ENCODE data around the gene BIRC5. TPM values are rescaled to one million over a fixed set of nuclear protein-coding genes. Genes with fewer than 3 reads are reported as not detected.

The BIRC5 gene
- total and polyA plus RNA-seq, 8 donors: 0.12 to 1.7 (median 0.77) TPM; not detected in 1

GRCh38 chr17:78271419-78272170 is 57.5 kb downstream of the BIRC5 start:
- H3K27ac ChIP-seq: no peak overlapping the region
- no peak overlapping the region for H3K4me3 ChIP-seq
- H3K4me1 ChIP-seq: peaks cover 0 to 25% (median 1%) of the 10 kb centered on the region in 3 donors
- intact Hi-C loops (cut with DNase I): no loop called here
- ATAC-seq: no peak
- WGBS, 2 donors: 64 to 81% methylated on average over 12 of the region's 12 CpGs
- peak in 1 of 6 donors; percentile 53 for DNase-seq
- FAIRE-seq: no peak
- TF ChIP-seq, protein P1, sequence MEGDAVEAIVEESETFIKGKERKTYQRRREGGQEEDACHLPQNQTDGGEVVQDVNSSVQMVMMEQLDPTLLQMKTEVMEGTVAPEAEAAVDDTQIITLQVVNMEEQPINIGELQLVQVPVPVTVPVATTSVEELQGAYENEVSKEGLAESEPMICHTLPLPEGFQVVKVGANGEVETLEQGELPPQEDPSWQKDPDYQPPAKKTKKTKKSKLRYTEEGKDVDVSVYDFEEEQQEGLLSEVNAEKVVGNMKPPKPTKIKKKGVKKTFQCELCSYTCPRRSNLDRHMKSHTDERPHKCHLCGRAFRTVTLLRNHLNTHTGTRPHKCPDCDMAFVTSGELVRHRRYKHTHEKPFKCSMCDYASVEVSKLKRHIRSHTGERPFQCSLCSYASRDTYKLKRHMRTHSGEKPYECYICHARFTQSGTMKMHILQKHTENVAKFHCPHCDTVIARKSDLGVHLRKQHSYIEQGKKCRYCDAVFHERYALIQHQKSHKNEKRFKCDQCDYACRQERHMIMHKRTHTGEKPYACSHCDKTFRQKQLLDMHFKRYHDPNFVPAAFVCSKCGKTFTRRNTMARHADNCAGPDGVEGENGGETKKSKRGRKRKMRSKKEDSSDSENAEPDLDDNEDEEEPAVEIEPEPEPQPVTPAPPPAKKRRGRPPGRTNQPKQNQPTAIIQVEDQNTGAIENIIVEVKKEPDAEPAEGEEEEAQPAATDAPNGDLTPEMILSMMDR (IDR thresholded peaks at IDR 0.05): no peak
- no peaks in the 10 kb centered on the region for H3K36me3 ChIP-seq
- H3K27me3 ChIP-seq: no peaks in the 10 kb centered on the region
- no peaks in the 10 kb centered on the region for H3K9me3 ChIP-seq

- ATAC-seq: peak; percentile 77 to 90 (median 80)
- Histone ChIP-seq H3K4me1 (peaks cover 0 to 22% (median 0%) of the 10 kb centered on the region in 3 donors), H3K4me3 (peak overlapping the region in 1 of 4 donors; percentile 9), H3K27ac (peak overlapping the region; percentile 24 to 63 (median 48)), H3K36me3 (no peaks in the 10 kb centered on the region), H3K9me3 (no peaks in the 10 kb centered on the region), H3K27me3 (no peaks in the 10 kb centered on the region)
- intact Hi-C loops (cut with DNase I): no loop called here
- TF ChIP-seq, protein P1 (IDR thresholded peaks at IDR 0.05): no peak
- FAIRE-seq: no peak
- DNase-seq: peak in 4 of 6 donors; percentile 58 to 79 (median 70)
- 15 to 18% methylated on average over 17 of the region's 17 CpGs for WGBS, 2 donors
Measured at GRCh38 chr17:78272181-78272913, 58.3 kb downstream of the BIRC5 start.

- intact Hi-C loops (cut with DNase I): no loop called here
- FAIRE-seq (no peak), DNase-seq (no peak), ATAC-seq (peak; percentile 51 to 67 (median 60))
- no peaks in the 10 kb centered on the region for H3K36me3 ChIP-seq
- H3K27me3 ChIP-seq: no peaks in the 10 kb centered on the region
- TF ChIP-seq, protein P1 (IDR thresholded peaks at IDR 0.05): no peak
- WGBS, 2 donors: 27 to 34% methylated on average over 7 of the region's 7 CpGs
- no peaks in the 10 kb centered on the region for H3K9me3 ChIP-seq
- H3K27ac ChIP-seq: peak overlapping the region; percentile 24 to 63 (median 48)
- H3K4me1 ChIP-seq: peaks cover 0 to 22% (median 0%) of the 10 kb centered on the region in 3 donors
- peak overlapping the region in 1 of 4 donors; percentile 9 for H3K4me3 ChIP-seq
Measured at GRCh38 chr17:78272914-78273258, 58.8 kb downstream of the BIRC5 start.

DNA sequence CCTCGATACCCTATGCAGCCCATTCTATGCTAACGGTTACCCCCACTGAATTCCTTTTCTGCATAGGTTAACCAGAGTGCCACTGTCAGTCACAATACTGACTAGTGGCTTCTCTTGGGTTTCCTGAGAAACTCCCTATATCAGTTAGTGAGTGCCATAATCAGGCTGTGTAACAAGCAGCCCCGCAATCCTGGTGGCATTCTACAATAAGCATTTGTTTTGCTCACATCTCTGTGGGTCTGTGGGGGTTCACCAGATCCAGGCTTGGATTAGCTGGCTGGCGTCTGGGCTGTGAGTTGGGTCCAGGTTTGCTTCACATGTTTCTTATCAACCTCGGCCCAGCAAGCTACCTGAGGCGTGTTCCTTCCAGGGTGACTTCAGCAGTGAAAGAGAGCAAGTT is 59.8 kb downstream of the BIRC5 start:
- no peaks in the 10 kb centered on the region for H3K27me3 ChIP-seq
- no peak for DNase-seq
- H3K4me1 ChIP-seq: peaks cover 0 to 16% (median 0%) of the 10 kb centered on the region in 3 donors
- intact Hi-C loops (cut with DNase I): no loop called here
- ATAC-seq: no peak
- no peaks in the 10 kb centered on the region for H3K9me3 ChIP-seq
- H3K27ac ChIP-seq: no peak overlapping the region
- FAIRE-seq: no peak
- no peak overlapping the region for H3K4me3 ChIP-seq
- 92 to 96% methylated on average over 6 of the region's 6 CpGs for WGBS, 2 donors
- H3K36me3 ChIP-seq: no peaks in the 10 kb centered on the region
- TF ChIP-seq, protein P1 (IDR thresholded peaks at IDR 0.05): no peak

Other genes starting within 250 kb of the BIRC5 start
- gene TMC6, start 85.5 kb upstream of the BIRC5 start, total RNA-seq: 10 to 100 TPM; 15.6 to 49.9 (median 21.7) TPM
- 10 to 100 TPM; 39.5 to 61.2 TPM for gene TMC6, start 85.5 kb upstream of the BIRC5 start, polyA plus RNA-seq
- 1 to 10 TPM in 5 of 6 donors, under 1 TPM in 1; 0.51 to 6.0 (median 2.2) TPM for gene TMC8, start 83.5 kb upstream of the BIRC5 start, total RNA-seq
- 1 to 10 TPM; 1.5 to 2.9 TPM for gene TMC8, start 83.5 kb upstream of the BIRC5 start, polyA plus RNA-seq
- not detected for gene C17orf99, start 67.9 kb upstream of the BIRC5 start, total RNA-seq
- gene C17orf99, start 67.9 kb upstream of the BIRC5 start, polyA plus RNA-seq: not detected
- 10 to 100 TPM; 52.3 to 93.8 (median 83.8) TPM for gene SYNGR2, start 45.7 kb upstream of the BIRC5 start, total RNA-seq
- 10 to 100 TPM; 89.1 to 94.2 TPM for gene SYNGR2, start 45.7 kb upstream of the BIRC5 start, polyA plus RNA-seq
- 1 to 10 TPM; 1.3 to 4.2 (median 3.2) TPM for gene TK1, start 27.2 kb upstream of the BIRC5 start, total RNA-seq
- 1 to 10 TPM; 1.2 to 2.2 TPM for gene TK1, start 27.2 kb upstream of the BIRC5 start, polyA plus RNA-seq
- gene AFMID, start 26.9 kb upstream of the BIRC5 start, total RNA-seq: 10 to 100 TPM; 30.7 to 40.9 (median 33.9) TPM
- 10 to 100 TPM; 32.1 to 53.7 TPM for gene AFMID, start 26.9 kb upstream of the BIRC5 start, polyA plus RNA-seq
- gene TMEM235, start 17.4 kb downstream of the BIRC5 start, total RNA-seq: not detected
- under 1 TPM; 0.05 to 0.11 TPM for gene TMEM235, start 17.4 kb downstream of the BIRC5 start, polyA plus RNA-seq
- 10 to 100 TPM in 4 of 6 donors, 1 to 10 TPM in 2; 5.7 to 32.6 (median 18.0) TPM for gene SOCS3, start 145.8 kb downstream of the BIRC5 start, total RNA-seq
- gene SOCS3, start 145.8 kb downstream of the BIRC5 start, polyA plus RNA-seq: 10 to 100 TPM; 28.5 to 53.3 TPM
- 10 to 100 TPM; 11.2 to 21.9 (median 13.4) TPM for gene PGS1, start 164.4 kb downstream of the BIRC5 start, total RNA-seq
- 10 to 100 TPM; 17.2 to 22.7 TPM for gene PGS1, start 164.4 kb downstream of the BIRC5 start, polyA plus RNA-seq